Endothelial cell of umbilical vein (primary cell): ENCODE results near the gene FRS2. TPM values are rescaled to one million over a fixed set of nuclear protein-coding genes. Genes with fewer than 3 reads are reported as not detected.

Experiments used
- BruUV-seq: library from RNA; stranded (reverse); fragments of 400-500 nt; replicated peaks from 2 replicates; lab custom pipeline; 2021; lab: Mats Ljungman, UMichigan
- CTCF ChIA-PET: fragments of 300-600, 350-600 bp; sonication (Branson Sonifier 250); formaldehyde crosslinking; loops from one replicate; lab custom pipeline; 2021; ENCODE audit warnings: antibody characterized with exemption, inconsistent platforms; lab: Charles Lee
- POLR2A ChIA-PET: fragments of 300-600, 350-600 bp; sonication (Branson Sonifier 250); formaldehyde crosslinking; loops from one replicate; lab custom pipeline; 2021; ENCODE audit warnings: antibody characterized with exemption, inconsistent platforms; lab: Charles Lee
- DNase-seq: peaks from one replicate; pipeline ENCODE4 v3.0.0-alpha.2; 2011; ENCODE audit warnings: low read depth, low spot score
- FAIRE-seq: peaks from 2 replicates; lab custom pipeline; 2011; peaks lifted over from hg19 to GRCh38; lab: Jason Lieb, UNC
- H2AFZ ChIP-seq: 2 replicates; pipeline ENCODE4 v1.6.0; 2012; ENCODE audit warnings: low read depth, low read length, control low read depth, inconsistent platforms
- H3K27ac ChIP-seq: 2 replicates; pipeline ENCODE4 v1.5.1; 2011; ENCODE audit warnings: low read depth, mild to moderate bottlenecking, control low read depth, low read length, moderate library complexity; ENCODE audit not compliant: insufficient read depth
- H3K27me3 ChIP-seq, 2 experiments: 2 replicates each; pipeline versions ENCODE4 v1.6.0 to v1.6.1; 2011; ENCODE audit warnings: low read length in 2 of 2, mixed read lengths in 1 of 2; ENCODE audit not compliant: control insufficient read depth in 2 of 2, insufficient read depth in 2 of 2
- H3K36me3 ChIP-seq, 2 experiments: 2 replicates in 1 of 2; 3 replicates in 1 of 2; pipeline ENCODE4 v1.5.1; 2011; ENCODE audit warnings: low read length in 2 of 2, mild to moderate bottlenecking in 1 of 2, moderate library complexity in 1 of 2; ENCODE audit not compliant: control insufficient read depth in 2 of 2, insufficient read depth in 2 of 2; ENCODE audit errors: extremely low read depth in 1 of 2
- H3K4me1 ChIP-seq: 3 replicates; pipeline ENCODE4 v1.5.1; 2011; ENCODE audit warnings: mild to moderate bottlenecking, low read length; ENCODE audit not compliant: control insufficient read depth, insufficient read depth; ENCODE audit errors: extremely low read depth
- H3K4me2 ChIP-seq: 2 replicates; pipeline ENCODE4 v1.6.1; 2011; ENCODE audit warnings: low read length, control low read depth, mixed read lengths; ENCODE audit not compliant: insufficient read depth
- H3K4me3 ChIP-seq, 3 experiments: fragments of 200-600 bp in 1 of 3; sonication (generic), shearing (Covaris generic) in 1 of 3; replicated peaks in 1 of 3; 2 replicates each; pipeline ENCODE4 v1.5.1; 2011 to 2016; ENCODE audit warnings: control low read depth in 3 of 3, low read length in 3 of 3, mild to moderate bottlenecking in 2 of 3, inconsistent platforms in 1 of 3, low read depth in 1 of 3, moderate library complexity in 1 of 3; ENCODE audit not compliant: insufficient read depth in 1 of 3
- H3K79me2 ChIP-seq: 2 replicates; pipeline ENCODE4 v1.6.0; 2012; ENCODE audit warnings: low read length, inconsistent platforms; ENCODE audit not compliant: control insufficient read depth, insufficient read depth
- H3K9ac ChIP-seq: replicated peaks from 2 replicates; pipeline ENCODE3; 2011; ENCODE audit warnings: low read length, control low read depth; ENCODE audit not compliant: insufficient read depth; ENCODE audit errors: extremely low read depth
- H3K9me1 ChIP-seq: replicated peaks from 3 replicates; pipeline ENCODE4 v1.6.0; 2011; ENCODE audit warnings: mild to moderate bottlenecking, low read length; ENCODE audit not compliant: control insufficient read depth, insufficient read depth; ENCODE audit errors: extremely low read depth
- H3K9me3 ChIP-seq: replicated peaks from 2 replicates; pipeline ENCODE4 v1.5.1; 2012; ENCODE audit warnings: low read length, inconsistent platforms; ENCODE audit not compliant: control insufficient read depth, insufficient read depth
- H4K20me1 ChIP-seq: replicated peaks from 2 replicates; pipeline ENCODE3; 2011; ENCODE audit warnings: mild to moderate bottlenecking, low read length; ENCODE audit not compliant: control insufficient read depth, insufficient read depth; ENCODE audit errors: extremely low read depth
- FOS ChIP-seq: IDR thresholded peaks from 2 replicates; pipeline ENCODE4 v1.6.1; 2011; ENCODE audit warnings: mild to moderate bottlenecking, low read length, moderate library complexity, borderline replicate concordance; ENCODE audit not compliant: insufficient read depth
- GATA2 ChIP-seq: IDR thresholded peaks from 2 replicates; pipeline ENCODE4 v1.7.0; 2011; ENCODE audit warnings: low read depth, mild to moderate bottlenecking, moderate library complexity, mixed read lengths, low read length; ENCODE audit not compliant: insufficient read length, insufficient read depth
- JUN ChIP-seq: IDR thresholded peaks from 2 replicates; pipeline ENCODE4 v1.6.1; 2011; ENCODE audit warnings: borderline replicate concordance, low read depth; ENCODE audit not compliant: insufficient read length, insufficient read depth
- MAX ChIP-seq: IDR thresholded peaks from 2 replicates; pipeline ENCODE4 v1.6.1; 2011; ENCODE audit not compliant: insufficient read depth, insufficient read length
- MYC ChIP-seq: IDR thresholded peaks from one replicate; pipeline ENCODE4 v1.6.1; 2011; ENCODE audit warnings: mild to moderate bottlenecking, low read depth, low read length
- POLR2A ChIP-seq: IDR thresholded peaks from 2 replicates; pipeline ENCODE4 v1.6.1; 2012; ENCODE audit warnings: low read depth, mild to moderate bottlenecking, control low read depth, low read length
- POLR2AphosphoS5 ChIP-seq: IDR thresholded peaks from 2 replicates; pipeline ENCODE4 v1.6.1; 2012; ENCODE audit warnings: low read depth, mild to moderate bottlenecking, control low read depth, low read length, moderate library complexity; ENCODE audit not compliant: insufficient read depth
- dilution Hi-C: fragments of 300-500 bp; cut with MboI; formaldehyde crosslinking; loops from one replicate; pipeline ENCODE4 v1.15.0; 2019; ENCODE audit warnings: low sequenced_read_pairs; ENCODE audit not compliant: extremely low pct_ligation_motif_present
- intact Hi-C: fragments of 100-400 bp; cut with micrococcal nuclease; formaldehyde crosslinking; loops from one replicate; pipeline ENCODE4 v1.10.0; 2022
- polyA plus RNA-seq, 4 experiments: library from polyadenylated mRNA; depleted of rRNA in 3 of 4; stranded (reverse) in 3 of 4; unstranded in 1 of 4; fragments of >200 nt; gene quantifications; 2 replicates each; pipeline versions ENCODE4 v1.2.1 to v1.2.3, GENCODE V29; 2011 to 2012; ENCODE audit warnings: missing spikeins in 1 of 4
- total RNA-seq: library from RNA; stranded (reverse); gene quantifications from 2 replicates; pipeline ENCODE4 v1.2.3, GENCODE V29; 2021

Gene FRS2
- total and polyA plus RNA-seq, 2 donors (not counting 3 experiments of a cell fraction or from before 2014, with no cell fraction given): 6.3 to 15.5 TPM

GRCh38 chr12:69566603-69567002, 96.4 kb downstream of the FRS2 start:
- H4K20me1 ChIP-seq: no peaks in the 10 kb centered on the region
- H3K79me2 ChIP-seq: no peaks in the 10 kb centered on the region
- H3K36me3 ChIP-seq: peaks cover 0 to 2% of the 10 kb centered on the region in 2 experiments
- H3K4me2 ChIP-seq: no peak overlapping the region
- ChIA-PET CTCF (interaction anchor here (0.6 to 1.6 kb wide), 8 partner anchors 9 to 178 kb away, joined by 3 to 4 read pairs (median 3); no protein-coding TSS in a partner anchor), POLR2A (no interaction called here)
- BruUV-seq: no TSS peak
- dilution Hi-C loops: no loop called here
- H3K4me1 ChIP-seq: no peaks in the 10 kb centered on the region
- H3K27me3 ChIP-seq: no peaks in the 10 kb centered on the region
- DNase-seq (no peak), FAIRE-seq (no peak)
- no peak overlapping the region for H3K27ac ChIP-seq
- no peak overlapping the region for H3K4me3 ChIP-seq
- H3K9me1 ChIP-seq: no peaks in the 10 kb centered on the region
- TF ChIP-seq MAX (no peak), FOS (no peak)
- intact Hi-C loops: no loop called here
- no peak overlapping the region for H2AFZ ChIP-seq
- no peaks in the 10 kb centered on the region for H3K9me3 ChIP-seq
- no peak overlapping the region for H3K9ac ChIP-seq

GRCh38 chr12:69569236-69569635, 99.0 kb downstream of the FRS2 start:
- no peak for DNase-seq
- Histone ChIP-seq H3K4me1 (no peaks in the 10 kb centered on the region), H3K27me3 (no peaks in the 10 kb centered on the region), H3K4me3 (no peak overlapping the region), H3K9ac (no peak overlapping the region), H3K4me2 (no peak overlapping the region), H3K27ac (no peak overlapping the region), H3K9me1 (no peaks in the 10 kb centered on the region), H3K9me3 (no peaks in the 10 kb centered on the region), H4K20me1 (no peaks in the 10 kb centered on the region), H3K79me2 (no peaks in the 10 kb centered on the region), H3K36me3 (peaks cover 0 to 11% of the 10 kb centered on the region in 2 experiments), H2AFZ (no peak overlapping the region)
- CTCF ChIA-PET: interaction anchor here (1.2 to 5.9 kb wide), 15 partner anchors 11 to 415 kb away, joined by 3 to 184 read pairs (median 12); partner anchors contain the start of gene FRS2
- dilution Hi-C loops (no loop called here), intact Hi-C loops (no loop called here)
- POLR2A ChIA-PET: interaction anchor here (0.6 to 1.5 kb wide), 2 partner anchors 14 to 176 kb away, joined by 3 to 5 read pairs; no protein-coding TSS in a partner anchor
- no peak for FAIRE-seq
- no TSS peak for BruUV-seq
- TF ChIP-seq POLR2AphosphoS5 (no peak), MYC (no peak), FOS (no peak), MAX (no peak), JUN (no peak), GATA2 (no peak), POLR2A (no peak)
